ENCODE results near the gene TRPC4AP.

The TRPC4AP gene

GRCh38 chr20:35134472-35134871 is 41.9 kb upstream of the TRPC4AP start:
- no peaks in the 10 kb centered on the region for H4K20me1 ChIP-seq (ENCODE audit: insufficient read depth, low read length, poor library complexity, severe bottlenecking)
- no peaks in the 10 kb centered on the region for H3F3A ChIP-seq (ENCODE audit: low read depth)
- H3K27me3 ChIP-seq (ENCODE audit: insufficient read depth, low read length, poor library complexity, severe bottlenecking): no peaks in the 10 kb centered on the region
- H2AFZ ChIP-seq (ENCODE audit: low read length): no peak overlapping the region
- H3K4me3 ChIP-seq (ENCODE audit: low read length, poor library complexity, severe bottlenecking): no peak overlapping the region
- H3K9me2 ChIP-seq (replicated peaks; ENCODE audit: low read depth, low read length): no peaks in the 10 kb centered on the region
- H3K36me3 ChIP-seq (ENCODE audit: insufficient read depth, low read length): peaks cover 13% of the 10 kb centered on the region; the same call in 1 of the 2 replicates
- H3K4me1 ChIP-seq (ENCODE audit: insufficient read depth, low read length, poor library complexity, severe bottlenecking): no peaks in the 10 kb centered on the region
- no peaks in the 10 kb centered on the region for H3K9me3 ChIP-seq (ENCODE audit: insufficient read depth, low read depth, low read length)
- TF ChIP-seq CTCF (conservative IDR thresholded peaks at IDR 0.05; ENCODE audit: low read length) (no peak), EZH2phosphoT487 (IDR thresholded peaks at IDR 0.05; ENCODE audit: borderline replicate concordance) (no peak)
- H3K9ac ChIP-seq (ENCODE audit: low read depth, low read length, poor library complexity, severe bottlenecking): no peak overlapping the region
- H3K79me2 ChIP-seq (ENCODE audit: insufficient read depth, low read length): no peaks in the 10 kb centered on the region
- no peak overlapping the region for H3K4me2 ChIP-seq (ENCODE audit: low read depth, low read length, poor library complexity, severe bottlenecking)

- H3K27me3 ChIP-seq (ENCODE audit: insufficient read depth, low read length, poor library complexity, severe bottlenecking): no peaks in the 10 kb centered on the region
- no peak overlapping the region for H3K4me3 ChIP-seq (ENCODE audit: low read length, poor library complexity, severe bottlenecking)
- TF ChIP-seq EZH2phosphoT487 (IDR thresholded peaks at IDR 0.05; ENCODE audit: borderline replicate concordance) (no peak), CTCF (conservative IDR thresholded peaks at IDR 0.05; ENCODE audit: low read length) (no peak)
- no peaks in the 10 kb centered on the region for H3K9me2 ChIP-seq (replicated peaks; ENCODE audit: low read depth, low read length)
- H3K4me2 ChIP-seq (ENCODE audit: low read depth, low read length, poor library complexity, severe bottlenecking): no peak overlapping the region
- H3K4me1 ChIP-seq (ENCODE audit: insufficient read depth, low read length, poor library complexity, severe bottlenecking): no peaks in the 10 kb centered on the region
- peaks cover 13% of the 10 kb centered on the region; the same call in 1 of the 2 replicates for H3K36me3 ChIP-seq (ENCODE audit: insufficient read depth, low read length)
- H2AFZ ChIP-seq (ENCODE audit: low read length): no peak overlapping the region
- H3K9me3 ChIP-seq (ENCODE audit: insufficient read depth, low read depth, low read length): no peaks in the 10 kb centered on the region
- no peak overlapping the region for H3K9ac ChIP-seq (ENCODE audit: low read depth, low read length, poor library complexity, severe bottlenecking)
- H3F3A ChIP-seq (ENCODE audit: low read depth): no peaks in the 10 kb centered on the region
- no peaks in the 10 kb centered on the region for H4K20me1 ChIP-seq (ENCODE audit: insufficient read depth, low read length, poor library complexity, severe bottlenecking)
- no peaks in the 10 kb centered on the region for H3K79me2 ChIP-seq (ENCODE audit: insufficient read depth, low read length)
These were observed 41.1 kb upstream of the TRPC4AP start for GRCh38 chr20:35133735-35134134.

- Histone ChIP-seq H3K4me3 (ENCODE audit: low read length, poor library complexity, severe bottlenecking) (no peak overlapping the region), H3K27me3 (ENCODE audit: insufficient read depth, low read length, poor library complexity, severe bottlenecking) (no peaks in the 10 kb centered on the region), H3F3A (ENCODE audit: low read depth) (no peaks in the 10 kb centered on the region), H3K9me2 (replicated peaks; ENCODE audit: low read depth, low read length) (no peaks in the 10 kb centered on the region), H4K20me1 (ENCODE audit: insufficient read depth, low read length, poor library complexity, severe bottlenecking) (no peaks in the 10 kb centered on the region), H3K79me2 (ENCODE audit: insufficient read depth, low read length) (no peaks in the 10 kb centered on the region), H3K4me1 (ENCODE audit: insufficient read depth, low read length, poor library complexity, severe bottlenecking) (no peaks in the 10 kb centered on the region), H3K9me3 (ENCODE audit: insufficient read depth, low read depth, low read length) (no peaks in the 10 kb centered on the region), H3K36me3 (ENCODE audit: insufficient read depth, low read length) (peaks cover 13% of the 10 kb centered on the region; the same call in 1 of the 2 replicates), H2AFZ (ENCODE audit: low read length) (no peak overlapping the region), H3K4me2 (ENCODE audit: low read depth, low read length, poor library complexity, severe bottlenecking) (no peak overlapping the region), H3K9ac (ENCODE audit: low read depth, low read length, poor library complexity, severe bottlenecking) (no peak overlapping the region)
- TF ChIP-seq EZH2phosphoT487 (IDR thresholded peaks at IDR 0.05; ENCODE audit: borderline replicate concordance) (no peak), CTCF (conservative IDR thresholded peaks at IDR 0.05; ENCODE audit: low read length) (no peak)
These were observed 40.4 kb upstream of the TRPC4AP start for GRCh38 chr20:35133031-35133430.

Measured in Loucy (cell line).